ENCODE data around the gene KLC1.

- TF ChIP-seq POLR2A (IDR thresholded peaks at IDR 0.05) = no peak
- no peak for TF ChIP-seq CTCF (IDR thresholded peaks at IDR 0.05)
These were observed 117.7 kb downstream of the KLC1 start for GRCh38 chr14:103746701-103747100.
